NB4 (cell line): Measurements from ENCODE around the gene MRNIP.

Source experiments
- DNase-seq: peaks from one replicate; pipeline ENCODE4 v3.0.0; 2010; ENCODE audit warnings: low read depth
- H3K4me3 ChIP-seq: one replicate; pipeline ENCODE4 v1.5.1; 2011; ENCODE audit warnings: mild to moderate bottlenecking, low read depth, low read length, moderate library complexity
- MYC ChIP-seq: IDR thresholded peaks from 2 replicates; pipeline ENCODE4 v1.6.1; 2011; ENCODE audit warnings: low read depth, low read length
- POLR2A ChIP-seq: IDR thresholded peaks from 2 replicates; pipeline ENCODE4 v1.6.1; 2011; ENCODE audit warnings: mild to moderate bottlenecking; ENCODE audit not compliant: insufficient read length; ENCODE audit errors: extremely low read depth
- TF ChIP-seq, protein P1 (sequence below): IDR thresholded peaks from 2 replicates; pipeline ENCODE4 v1.6.1; 2011; ENCODE audit warnings: low read depth, low read length
- TF ChIP-seq, protein P2 (sequence below): IDR thresholded peaks from one replicate; pipeline ENCODE4 v1.5.1; 2012; ENCODE audit warnings: low read depth, low read length

Gene MRNIP

DNA sequence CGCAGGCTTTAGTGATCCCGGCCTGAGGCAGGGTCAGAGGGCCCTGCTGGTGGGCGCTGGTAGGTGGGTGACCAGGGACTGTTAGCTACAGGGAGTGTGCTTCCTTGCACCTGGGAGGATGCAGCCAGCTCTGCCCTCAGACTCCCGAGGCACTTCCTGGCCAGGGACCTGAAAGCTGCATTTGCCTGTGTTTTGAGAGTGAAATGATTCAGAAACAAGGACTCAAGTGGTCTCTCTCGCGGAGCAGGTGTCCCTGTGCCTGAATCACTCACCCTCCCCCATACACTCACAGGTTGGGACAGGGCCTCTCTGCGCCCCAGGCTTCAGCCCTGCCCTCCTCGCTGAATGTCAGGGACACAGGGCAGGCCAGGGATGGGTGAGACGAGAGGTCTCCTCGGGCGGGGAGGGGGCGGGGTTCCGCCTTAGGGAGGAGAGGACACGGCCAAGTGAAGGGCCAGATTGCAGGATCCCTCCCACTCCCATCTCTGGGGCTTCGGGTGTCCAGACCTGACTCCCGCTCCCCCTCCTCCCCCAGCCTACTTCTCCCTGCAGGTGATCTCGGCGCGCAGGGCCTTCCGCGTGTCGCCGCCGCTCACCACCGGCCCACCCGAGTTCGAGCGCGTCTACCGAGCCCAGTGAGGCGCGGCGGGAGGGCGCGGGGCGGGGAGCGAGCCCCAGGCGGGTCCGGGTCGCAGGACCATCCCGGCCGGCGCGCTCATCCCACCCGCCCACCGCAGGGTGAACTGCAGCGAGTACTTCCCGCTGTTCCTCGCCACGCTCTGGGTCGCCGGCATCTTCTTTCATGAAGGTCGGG is 63.4 kb downstream of the MRNIP start:
- peak; percentile 48 for DNase-seq

DNA sequence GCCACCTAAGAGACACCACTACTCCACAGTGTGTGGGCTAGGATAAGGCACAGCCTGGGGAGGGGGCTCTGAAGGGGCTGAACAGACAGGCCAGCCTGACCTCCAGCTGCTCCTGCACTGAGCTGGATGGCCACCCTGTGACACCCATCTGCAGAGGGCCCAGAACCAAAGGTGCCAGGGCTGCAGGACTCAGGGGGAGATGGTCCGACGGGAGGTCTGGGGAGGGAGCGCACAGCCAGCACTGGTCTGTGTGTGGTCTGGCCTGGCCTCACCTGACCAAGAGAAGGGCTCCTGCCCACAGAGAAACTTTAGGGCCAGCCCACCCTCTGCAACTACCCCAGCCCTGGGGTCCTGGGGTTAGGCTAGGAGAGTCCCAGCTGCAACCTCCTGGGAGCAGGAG is 64.0 kb downstream of the MRNIP start:
- peak overlapping the region; percentile 66 for H3K4me3 ChIP-seq
- no peak for DNase-seq
- TF ChIP-seq, protein P1, sequence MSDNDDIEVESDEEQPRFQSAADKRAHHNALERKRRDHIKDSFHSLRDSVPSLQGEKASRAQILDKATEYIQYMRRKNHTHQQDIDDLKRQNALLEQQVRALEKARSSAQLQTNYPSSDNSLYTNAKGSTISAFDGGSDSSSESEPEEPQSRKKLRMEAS, result no peak
- TF ChIP-seq, protein P2, sequence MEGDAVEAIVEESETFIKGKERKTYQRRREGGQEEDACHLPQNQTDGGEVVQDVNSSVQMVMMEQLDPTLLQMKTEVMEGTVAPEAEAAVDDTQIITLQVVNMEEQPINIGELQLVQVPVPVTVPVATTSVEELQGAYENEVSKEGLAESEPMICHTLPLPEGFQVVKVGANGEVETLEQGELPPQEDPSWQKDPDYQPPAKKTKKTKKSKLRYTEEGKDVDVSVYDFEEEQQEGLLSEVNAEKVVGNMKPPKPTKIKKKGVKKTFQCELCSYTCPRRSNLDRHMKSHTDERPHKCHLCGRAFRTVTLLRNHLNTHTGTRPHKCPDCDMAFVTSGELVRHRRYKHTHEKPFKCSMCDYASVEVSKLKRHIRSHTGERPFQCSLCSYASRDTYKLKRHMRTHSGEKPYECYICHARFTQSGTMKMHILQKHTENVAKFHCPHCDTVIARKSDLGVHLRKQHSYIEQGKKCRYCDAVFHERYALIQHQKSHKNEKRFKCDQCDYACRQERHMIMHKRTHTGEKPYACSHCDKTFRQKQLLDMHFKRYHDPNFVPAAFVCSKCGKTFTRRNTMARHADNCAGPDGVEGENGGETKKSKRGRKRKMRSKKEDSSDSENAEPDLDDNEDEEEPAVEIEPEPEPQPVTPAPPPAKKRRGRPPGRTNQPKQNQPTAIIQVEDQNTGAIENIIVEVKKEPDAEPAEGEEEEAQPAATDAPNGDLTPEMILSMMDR, result no peak
- no peak for TF ChIP-seq MYC
- no peak for TF ChIP-seq POLR2A

More for the DNA sequence above, 63.4 kb downstream of the MRNIP start:
- TF ChIP-seq, protein P2, result no peak
- TF ChIP-seq, protein P1, result no peak
- TF ChIP-seq POLR2A (no peak), MYC (no peak)
- H3K4me3 ChIP-seq, result peak overlapping the region; percentile 66

DNA sequence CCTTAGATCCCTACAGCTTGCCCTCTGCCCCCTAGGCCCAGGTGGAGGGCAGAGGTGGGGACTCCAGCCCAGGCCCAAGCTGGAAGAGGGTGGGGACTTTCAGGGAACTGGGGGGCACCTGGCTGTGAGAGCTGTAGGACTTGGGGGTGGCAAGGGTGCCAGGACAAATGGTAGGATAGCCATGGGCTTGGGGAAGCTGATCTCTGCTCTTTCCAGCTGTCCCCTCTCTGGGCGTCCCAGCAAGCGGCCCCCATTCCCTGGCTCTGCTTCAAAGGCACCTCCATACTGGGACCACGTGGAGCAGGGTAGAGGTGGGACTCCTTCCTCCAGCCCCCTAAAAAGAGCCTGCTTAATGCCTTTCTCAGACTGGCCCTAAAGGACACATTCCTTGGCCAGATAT is 64.4 kb downstream of the MRNIP start:
- H3K4me3 ChIP-seq, result peak overlapping the region; percentile 66
- DNase-seq, result no peak
- TF ChIP-seq, protein P2, result no peak
- TF ChIP-seq MYC, result no peak
- TF ChIP-seq, protein P1, result no peak
- no peak for TF ChIP-seq POLR2A

DNA sequence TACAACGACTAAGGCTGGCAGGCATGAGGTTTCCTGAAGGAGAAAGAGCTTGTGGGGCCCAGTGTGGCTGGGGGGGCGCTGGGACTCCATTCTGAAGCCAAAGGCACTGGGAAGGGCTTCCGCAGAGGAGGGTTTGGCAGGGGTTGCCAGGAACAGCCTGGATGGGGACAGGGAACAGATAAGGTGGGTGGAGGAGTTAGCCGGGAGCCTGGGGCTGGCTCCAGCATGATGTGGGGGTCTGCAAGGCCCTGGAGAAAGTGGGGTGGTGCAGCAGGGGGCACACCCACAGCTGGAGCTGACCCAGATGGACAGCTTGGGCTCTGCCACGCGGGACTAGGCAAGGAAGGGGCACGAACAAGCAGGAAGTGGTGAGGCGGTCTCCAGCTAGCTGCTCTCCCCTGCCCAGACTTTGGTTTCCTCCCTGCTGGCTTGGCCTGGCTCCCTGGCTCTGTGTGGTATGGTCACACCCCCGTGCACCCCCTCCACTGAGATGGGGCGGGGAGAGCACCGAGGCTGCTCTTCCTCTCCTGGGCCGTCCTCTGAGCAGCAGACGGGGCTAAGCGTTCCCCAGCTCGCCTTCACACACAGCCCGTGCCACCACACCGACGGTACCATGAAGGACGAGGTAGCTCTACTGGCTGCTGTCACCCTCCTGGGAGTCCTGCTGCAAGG is 65.0 kb downstream of the MRNIP start, which contains the start of gene LTC4S:
Gene LTC4S (plus strand): TSS at position 519 of the 672 bp plus-strand sequence. CDS start 95 bp downstream, at position 614.
- peak within 1 kb of the TSS; percentile 66 for H3K4me3 ChIP-seq
- DNase-seq, result peak; percentile 97
- TF ChIP-seq MYC (peak; percentile 76), POLR2A (peak; percentile 70)
- TF ChIP-seq, protein P2, result no peak
- TF ChIP-seq, protein P1, result peak; percentile 69; the same call in 1 of the 2 replicates

DNA sequence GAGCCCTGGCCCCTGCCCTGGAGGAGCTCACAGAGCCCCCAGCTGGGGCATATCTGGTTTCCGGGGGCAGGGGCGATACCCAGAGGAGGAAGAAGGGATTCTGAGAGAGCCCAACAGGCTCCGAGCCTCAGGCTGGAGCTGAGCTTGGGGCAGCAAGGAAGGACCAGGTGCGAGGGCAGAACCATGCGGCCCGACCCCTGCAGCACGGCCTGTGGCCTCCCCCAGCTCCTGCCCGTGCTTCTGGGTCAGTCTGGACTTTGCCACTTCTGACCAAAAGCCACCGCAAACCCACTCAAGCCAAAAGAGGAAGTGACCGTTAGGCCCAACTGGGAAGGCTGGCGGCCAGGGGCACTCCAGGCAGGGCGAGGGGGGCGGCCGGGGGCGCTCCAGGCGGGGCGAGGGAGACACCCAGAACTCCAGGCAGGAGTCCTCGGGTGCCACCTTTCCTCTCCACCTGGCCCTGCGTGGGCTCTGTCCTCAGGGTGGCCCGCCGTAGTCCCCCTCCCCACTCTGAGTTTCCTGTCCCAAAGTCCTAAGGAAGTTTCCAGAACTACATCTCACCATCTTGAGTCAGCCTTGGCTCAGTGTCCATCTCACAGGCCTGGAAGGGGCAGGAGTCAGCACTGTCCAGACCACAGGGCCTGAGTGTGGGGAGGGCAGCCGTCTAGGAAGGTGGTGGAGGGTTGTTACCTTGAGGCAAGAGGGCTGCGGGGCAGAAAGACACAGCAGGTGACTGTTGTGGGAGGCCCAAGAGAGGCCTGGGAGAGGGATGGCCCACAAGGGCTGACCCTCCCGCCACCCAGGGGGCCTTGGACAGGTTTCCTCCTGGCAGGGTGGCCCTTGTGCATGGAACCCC is 65.8 kb downstream of the MRNIP start:
- TF ChIP-seq, protein P1, result peak; percentile 77
- TF ChIP-seq MYC, result peak; percentile 34
- TF ChIP-seq, protein P2, result no peak
- no peak overlapping the region for H3K4me3 ChIP-seq
- peak; percentile 74 for DNase-seq
